Spleen (tissue), 7 donors: Measurements from ENCODE around the gene CARS2.
A peak's percentile ranks its signal among the peaks of the same experiment; 100 is the strongest.

Source experiments
- CTCF ChIP-seq, 11 experiments: fragments of 200-600 bp in 7 of 11; fragments of 450-650 bp in 4 of 11; sonication (generic) in 4 of 11; IDR thresholded peaks in 8 of 11; conservative IDR thresholded peaks in 3 of 11; 1 replicate in 7 of 11; 2 replicates in 4 of 11; pipeline versions ENCODE4 v1.4.0 to v1.8.0; 2016 to 2021; ENCODE audit warnings: antibody characterized with exemption in 11 of 11, inconsistent platforms in 4 of 11, mild to moderate bottlenecking in 1 of 11
- POLR2A ChIP-seq, 3 donors: fragments of 450-650 bp; IDR thresholded peaks; one replicate each; pipeline ENCODE4 v1.5.1; 2017; ENCODE audit warnings: antibody characterized with exemption in 3 of 3, mild to moderate bottlenecking in 1 of 3
- POLR2AphosphoS5 ChIP-seq, 3 donors: sonication (generic); formaldehyde crosslinking; IDR thresholded peaks; one replicate each; pipeline ENCODE4 v1.5.1; 2017; ENCODE audit warnings: antibody characterized with exemption in 3 of 3
- donor health status: DM: no; HTN: no; CAD: no; lungs with moderate emphysema.
- donor health status: DM: no; HTN: no; CAD: no.
- donor health status: DM: no; HTN: no; CAD: no.

- TF ChIP-seq CTCF (IDR thresholded peaks at IDR 0.05 in 8 of 11, conservative IDR thresholded peaks at IDR 0.05 in 3 of 11) (no peak), POLR2A (IDR thresholded peaks at IDR 0.05) (no peak), POLR2AphosphoS5 (IDR thresholded peaks at IDR 0.05) (peak in 1 of 3 donors; percentile 53)
Measured at GRCh38 chr13:110617321-110618072, 88.4 kb downstream of the CARS2 start.
